Medulla oblongata (tissue), 1 donor: ENCODE results near the gene MRPS34.
"Not testable (repeated sequence)": the region's sequence is repeated elsewhere in the genome, so short reads cannot be mapped to it uniquely, and the experiment has no call there.

Experiments
- DNase-seq: peaks from one replicate; pipeline ENCODE4 v3.0.0-alpha.2; 2015; ENCODE audit errors: extremely low spot score

Gene MRPS34

DNA sequence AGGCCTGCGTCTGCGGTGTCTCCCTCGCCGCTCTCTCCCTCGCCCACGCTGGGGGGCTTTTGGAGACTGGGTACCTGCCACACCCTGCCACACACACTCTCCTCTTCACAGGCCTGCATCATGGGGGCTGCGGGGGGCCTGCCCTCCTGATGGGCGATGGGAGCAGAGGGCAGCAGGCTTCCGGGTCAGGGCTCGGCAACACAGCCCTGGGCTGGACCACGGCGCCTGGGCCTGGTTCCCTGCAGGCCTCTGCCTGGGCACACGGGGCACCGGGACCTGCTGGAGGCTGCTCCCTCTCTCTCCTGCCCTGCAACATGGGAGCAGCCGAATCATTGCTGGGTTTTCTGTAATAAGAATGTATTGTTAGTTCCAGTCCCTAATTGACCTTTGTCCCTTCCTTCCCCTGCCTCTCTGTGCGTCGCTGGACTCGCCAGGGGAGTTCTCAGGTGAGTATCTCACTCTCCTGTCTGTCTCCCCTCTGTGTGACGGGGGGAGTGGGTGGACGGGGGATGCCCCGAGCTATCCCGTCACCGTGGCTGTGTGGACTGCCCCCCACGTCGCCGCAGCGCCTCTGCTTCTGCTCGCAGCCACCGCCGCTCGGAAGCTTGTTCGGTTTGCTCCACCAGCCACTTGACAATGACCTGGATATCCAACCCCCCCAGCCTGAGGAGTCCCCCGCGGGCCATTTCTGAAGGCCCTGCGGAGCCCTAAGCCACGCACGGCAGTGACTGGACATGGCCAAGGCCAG lies 15.0 kb downstream of the MRPS34 start:
- DNase-seq: no peak

DNA sequence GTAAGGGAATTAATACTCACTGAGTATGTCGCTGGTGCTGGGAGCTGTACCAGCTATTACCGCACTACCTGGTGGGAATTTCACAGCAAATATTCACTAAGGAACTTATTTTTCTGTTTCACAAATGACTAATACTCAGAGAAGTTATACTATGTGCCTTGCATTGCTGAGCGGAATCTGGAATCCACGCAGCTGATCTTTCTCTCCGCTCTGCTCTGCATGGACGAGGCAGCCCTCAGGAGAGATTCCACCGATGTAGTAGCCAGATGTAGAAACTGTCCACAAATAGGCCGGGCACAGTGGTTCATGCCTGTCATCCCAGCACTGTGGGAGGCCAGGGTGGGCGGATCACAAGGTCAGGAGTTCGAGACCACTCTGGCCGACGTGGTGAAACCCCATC lies 18.7 kb downstream of the MRPS34 start:
- no peak for DNase-seq

- DNase-seq: no peak
Measured at GRCh38 chr16:1752853-1753252, 20.1 kb downstream of the MRPS34 start.

DNA sequence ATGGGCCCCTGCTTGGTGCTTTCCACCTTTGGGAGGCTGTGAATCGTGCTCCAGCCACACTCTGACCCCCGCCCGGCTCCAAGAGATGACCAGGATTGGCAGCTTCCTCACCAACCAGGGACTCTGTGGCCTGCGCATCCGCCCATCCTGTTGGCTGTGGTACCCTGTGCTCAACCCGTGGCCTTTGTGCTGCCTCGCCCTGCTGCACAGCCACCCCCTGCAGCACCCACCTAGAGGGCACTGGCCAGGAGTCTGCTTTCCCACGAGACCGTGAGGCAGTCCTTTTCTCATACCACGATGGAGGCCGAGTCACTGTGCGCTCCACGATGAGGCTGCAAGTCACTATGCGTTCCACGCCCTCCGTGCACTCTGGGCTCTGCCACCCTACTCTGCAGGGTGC lies 21.0 kb downstream of the MRPS34 start:
- DNase-seq: no peak

DNA sequence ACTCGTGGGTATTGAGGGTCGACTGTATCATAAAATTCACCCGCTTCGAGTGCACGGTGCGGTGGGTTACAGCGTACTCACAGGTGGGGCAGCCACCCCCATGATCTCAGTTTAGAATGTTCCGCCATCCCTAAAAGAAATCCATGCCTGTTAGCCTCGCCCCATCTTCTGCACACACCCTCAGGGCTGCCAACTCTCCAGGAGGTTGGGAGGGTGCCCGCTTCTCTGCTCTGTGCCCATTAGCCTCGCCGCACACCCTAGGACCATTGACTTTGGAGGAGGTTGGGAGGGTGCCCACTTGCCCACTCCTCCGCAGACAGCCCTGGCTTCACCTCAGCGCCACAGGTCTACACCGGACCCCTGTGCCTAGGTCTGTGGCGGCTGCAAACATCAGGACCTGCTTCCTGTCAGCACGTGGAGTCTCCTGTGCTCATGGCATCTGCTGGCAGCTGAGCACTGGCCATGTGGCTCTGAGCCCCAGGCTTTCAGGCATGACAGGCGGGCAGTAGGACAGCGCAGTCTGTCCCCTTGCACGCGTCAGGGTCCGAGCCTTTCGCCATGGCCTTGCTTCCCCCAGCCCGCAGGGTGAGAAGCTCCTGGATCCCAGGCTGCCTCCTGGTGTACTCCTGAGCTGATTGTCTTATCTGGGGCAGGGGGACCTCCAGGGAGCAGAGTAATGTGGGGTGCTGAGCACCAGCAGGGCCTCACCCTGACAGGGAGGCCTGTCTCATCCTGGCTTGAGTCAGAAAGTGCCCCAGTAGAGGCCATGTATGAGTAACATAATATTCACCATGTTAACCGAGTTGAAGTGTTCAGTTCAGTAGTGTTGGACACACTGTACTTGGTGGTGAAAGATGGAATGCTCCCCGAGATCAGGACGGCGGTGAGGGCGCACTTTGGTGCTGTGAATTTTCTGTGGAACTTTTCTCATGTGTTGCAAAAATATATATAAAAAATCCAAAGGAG lies 23.5 kb downstream of the MRPS34 start:
- no peak for DNase-seq

DNA sequence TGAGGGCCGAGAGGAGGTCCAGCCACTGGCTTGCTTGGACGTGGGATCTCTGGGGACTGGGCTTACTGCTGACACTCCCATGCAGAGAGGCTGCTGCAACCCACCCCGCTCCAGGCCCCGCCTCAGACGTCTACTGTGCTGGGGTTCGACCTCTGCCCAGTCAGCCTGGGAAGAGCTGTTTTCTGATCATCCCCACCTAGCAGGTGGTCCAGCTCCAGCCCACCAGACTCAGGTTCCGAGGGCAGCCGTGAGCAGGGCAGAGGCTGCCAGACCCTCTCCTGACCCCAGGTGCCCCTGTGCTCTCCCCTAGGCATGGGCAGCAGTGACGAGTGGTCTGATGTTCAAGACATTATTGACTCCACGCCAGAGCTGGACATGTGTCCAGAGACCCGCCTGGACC lies 25.0 kb downstream of the MRPS34 start:
- DNase-seq: no peak

DNA sequence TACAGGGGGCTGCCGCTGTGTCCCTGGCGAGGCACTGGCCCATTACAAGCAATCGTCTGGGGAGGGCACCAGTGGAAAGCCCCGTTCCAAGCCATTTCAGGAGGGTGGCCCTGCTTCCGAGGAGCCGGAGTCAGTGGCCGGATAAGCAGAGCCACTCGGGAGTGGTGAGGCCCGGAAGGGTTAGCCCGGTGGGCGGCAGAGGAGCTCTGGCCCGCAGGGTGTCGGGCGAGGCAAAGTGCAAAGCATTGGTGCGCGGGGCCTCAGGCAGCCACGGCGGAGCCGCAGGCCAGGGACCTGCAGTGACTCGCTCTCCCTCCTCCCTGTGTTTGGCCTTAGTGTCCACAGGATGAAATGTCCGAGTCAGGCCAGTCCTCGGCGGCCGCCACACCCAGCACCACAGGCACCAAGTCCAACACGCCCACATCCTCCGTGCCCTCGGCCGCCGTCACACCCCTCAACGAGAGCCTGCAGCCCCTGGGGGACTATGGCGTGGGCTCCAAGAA lies 26.2 kb downstream of the MRPS34 start:
- DNase-seq: no peak

DNA sequence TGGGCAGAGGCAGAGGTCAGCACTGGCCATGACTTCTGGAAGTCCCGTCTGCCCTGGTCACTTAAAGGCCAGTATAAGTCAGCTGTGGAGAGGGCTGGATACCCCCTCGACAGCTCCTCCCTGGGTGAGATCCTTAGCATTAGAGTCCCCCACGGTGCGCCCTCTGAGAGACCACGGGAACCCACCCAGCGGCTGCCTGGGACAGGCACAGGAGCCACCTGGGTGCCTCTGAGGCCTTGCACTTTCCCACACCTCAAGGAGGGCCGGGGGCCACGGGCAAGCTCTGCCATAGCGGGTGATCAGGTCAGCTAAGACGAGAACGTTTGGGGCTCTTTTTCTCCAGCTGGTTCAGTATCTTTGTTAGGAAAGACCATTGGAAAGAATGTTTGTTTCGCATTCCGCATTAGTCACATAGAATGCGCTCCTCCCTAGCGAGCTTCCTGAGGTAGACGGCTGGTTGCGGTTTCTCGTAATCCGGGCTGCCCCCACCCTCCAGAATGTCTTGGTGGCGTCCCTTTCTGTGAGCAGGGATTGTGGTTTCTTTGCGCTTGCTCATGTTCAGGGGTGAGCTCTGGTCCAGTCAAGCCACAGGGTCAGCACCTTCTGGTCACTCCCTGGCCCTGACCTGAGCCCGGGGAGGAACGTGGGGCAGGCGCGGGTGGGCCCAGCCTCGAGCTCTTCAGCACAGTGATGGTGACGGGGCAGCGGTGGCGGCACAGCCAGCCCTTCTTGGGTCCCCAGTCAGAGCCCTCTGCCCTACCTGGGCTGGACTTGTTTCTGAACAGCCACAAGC lies 26.8 kb downstream of the MRPS34 start:
- no peak for DNase-seq

- no peak for DNase-seq
Measured at GRCh38 chr16:1745181-1745899, 27.6 kb downstream of the MRPS34 start.

GRCh38 chr16:1744338-1744840 lies 28.5 kb downstream of the MRPS34 start:
- DNase-seq: no peak

GRCh38 chr16:1743376-1744337 lies 29.3 kb downstream of the MRPS34 start:
- DNase-seq: no peak

GRCh38 chr16:1741553-1742165 lies 31.3 kb downstream of the MRPS34 start:
- peak; percentile 32 for DNase-seq

- DNase-seq: no peak
Measured at GRCh38 chr16:1740781-1741490, 32.0 kb downstream of the MRPS34 start.

DNA sequence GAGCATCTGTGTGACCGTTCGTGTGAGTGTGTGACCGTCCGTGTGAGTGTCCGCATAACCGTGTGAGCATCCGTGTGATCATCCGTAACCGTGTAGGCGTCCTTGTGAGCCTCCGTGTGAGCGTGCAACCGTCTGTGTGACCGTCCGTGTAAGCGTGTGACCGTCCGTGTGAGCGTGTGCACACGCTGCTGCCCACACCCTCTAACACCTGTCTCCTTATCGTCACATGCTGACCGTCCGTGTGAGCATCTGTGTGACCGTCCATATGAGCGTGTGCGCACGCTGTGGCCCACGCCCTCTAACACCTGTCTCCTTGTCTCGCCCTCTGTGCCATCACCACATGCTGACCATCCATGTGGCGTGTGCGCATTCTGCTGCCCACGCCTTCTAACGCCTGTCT lies 32.7 kb downstream of the MRPS34 start:
- no peak for DNase-seq

GRCh38 chr16:1734816-1735215 lies 38.1 kb downstream of the MRPS34 start:
- no peak for DNase-seq

GRCh38 chr16:1734123-1734522 lies 38.8 kb downstream of the MRPS34 start:
- DNase-seq: no peak

- not testable (repeated sequence) for DNase-seq
Measured at GRCh38 chr16:1732551-1732987, 40.4 kb downstream of the MRPS34 start.

- no peak for DNase-seq
Measured at GRCh38 chr16:1732071-1732470, 40.9 kb downstream of the MRPS34 start.

DNA sequence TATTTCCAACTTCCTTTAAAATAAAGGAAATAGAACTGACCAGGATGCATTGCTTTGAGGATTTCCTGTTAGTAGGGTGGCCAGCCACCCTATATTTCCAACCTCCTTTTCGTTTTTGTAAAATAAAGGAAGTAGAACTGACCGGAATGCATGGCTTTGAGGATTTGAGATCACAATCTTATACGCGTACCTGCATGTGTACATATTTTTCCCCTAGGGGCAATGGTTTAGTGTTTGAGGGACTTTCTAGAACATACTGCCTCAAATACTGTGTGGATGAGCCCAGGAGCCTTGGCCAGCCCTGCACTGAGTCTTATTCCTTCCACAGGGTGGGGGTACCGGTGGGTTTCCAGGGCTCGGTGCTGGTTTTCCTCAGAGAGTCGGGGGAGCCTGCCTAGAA lies 41.3 kb downstream of the MRPS34 start:
- DNase-seq: no peak
